Measurements from ENCODE around the gene ADGRE3. TPM values are rescaled to one million over a fixed set of nuclear protein-coding genes. Genes with fewer than 3 reads are reported as not detected.

Gene ADGRE3
- total and polyA plus RNA-seq, 3 donors from 2014 or later: 0.19 to 0.46 (median 0.31) TPM

- intact Hi-C loops (cut with DNase I; ENCODE audit: low total_unique reads): no loop called here
- H3K27me3 ChIP-seq: no peaks in the 10 kb centered on the region
- H3K36me3 ChIP-seq (ENCODE audit: low read depth, missing control alignments): peaks cover 4% of the 10 kb centered on the region
- TF ChIP-seq CTCF (IDR thresholded peaks at IDR 0.05) (no peak), POLR2A (IDR thresholded peaks at IDR 0.05) (no peak)
- DNase-seq: no peak
- H3K9me3 ChIP-seq: no peaks in the 10 kb centered on the region
- no peaks in the 10 kb centered on the region for H3K4me1 ChIP-seq
- WGBS, 2 donors: 94 to 95% methylated on average over 5 of the region's 5 CpGs
- no peak overlapping the region for H3K4me3 ChIP-seq
- H3K27ac ChIP-seq: no peak overlapping the region
Observed at GRCh38 chr19:14695471-14695870, 20.8 kb upstream of the ADGRE3 start.

- Histone ChIP-seq H3K4me1 (no peaks in the 10 kb centered on the region), H3K27me3 (no peaks in the 10 kb centered on the region), H3K27ac (no peak overlapping the region), H3K4me3 (no peak overlapping the region), H3K9me3 (no peaks in the 10 kb centered on the region), H3K36me3 (ENCODE audit: low read depth, missing control alignments) (peaks cover 4% of the 10 kb centered on the region)
- no peak for DNase-seq
- intact Hi-C loops (cut with DNase I; ENCODE audit: low total_unique reads): no loop called here
- TF ChIP-seq POLR2A (IDR thresholded peaks at IDR 0.05): no peak
- TF ChIP-seq CTCF (IDR thresholded peaks at IDR 0.05): no peak
- WGBS, 2 donors: 85 to 93% methylated on average over 13 of the region's 13 CpGs
Observed at GRCh38 chr19:14694641-14695266, 20.1 kb upstream of the ADGRE3 start.

DNA sequence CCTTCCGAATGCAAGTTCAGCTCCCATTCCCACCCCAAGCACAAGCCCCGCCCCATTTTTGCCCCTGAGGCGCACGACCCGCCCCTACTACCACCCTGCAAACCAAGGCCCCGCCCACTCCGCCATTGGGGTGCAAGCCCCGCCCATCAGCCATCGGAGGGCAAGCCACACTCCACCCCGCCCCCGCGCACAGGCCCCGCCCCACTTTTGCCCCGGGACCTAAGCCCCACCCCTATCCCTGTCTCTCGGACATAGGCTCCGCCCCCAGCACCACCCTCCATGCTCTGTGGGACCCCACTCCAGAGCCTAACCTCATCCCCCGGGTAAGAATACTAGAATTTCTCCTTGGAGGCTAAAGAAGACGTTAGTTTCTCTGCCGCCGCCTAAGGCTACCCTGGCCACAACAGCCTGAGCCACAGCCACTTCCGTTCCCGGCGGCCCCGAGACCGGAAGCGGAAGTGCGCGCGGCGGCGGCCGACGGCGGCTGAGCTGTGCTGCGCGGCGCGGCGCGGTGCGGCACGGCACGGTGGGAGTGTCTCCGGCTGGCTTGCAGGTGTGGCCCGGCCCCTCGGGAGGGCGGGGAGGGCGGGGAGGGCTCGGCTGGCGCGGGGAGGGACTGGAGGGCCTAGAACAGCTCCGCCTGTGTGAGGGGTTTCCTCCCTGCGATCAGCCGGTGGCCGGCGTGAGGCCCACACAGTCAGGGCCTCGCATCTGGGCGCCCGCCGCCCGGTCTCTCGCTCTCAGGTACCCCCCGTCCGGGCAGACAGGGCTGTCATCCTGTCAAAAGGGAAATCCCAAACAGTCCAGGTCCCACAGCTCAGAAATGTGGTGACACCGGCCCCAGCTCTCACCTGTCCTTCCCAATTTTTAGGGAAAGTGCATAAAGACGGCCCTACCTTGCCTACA lies 15.2 kb upstream of the ADGRE3 start, which contains the start of gene ZNF333:
Gene ZNF333 (plus strand): TSS at position 451 of the 906 bp plus-strand sequence. CDS start 3,444 bp downstream, outside the sequence.
- Histone ChIP-seq H3K4me3 (peak within 1 kb of the TSS; percentile 82 to 89), H3K36me3 (ENCODE audit: low read depth, missing control alignments) (no peaks in the 10 kb centered on the region), H3K9me3 (no peaks in the 10 kb centered on the region), H3K27ac (peak within 1 kb of the TSS; percentile 98), H3K4me1 (peaks cover 6% of the 10 kb centered on the region), H3K27me3 (no peaks in the 10 kb centered on the region)
- intact Hi-C loops (cut with DNase I; ENCODE audit: low total_unique reads): no loop called here
- DNase-seq: peak; percentile 98
- TF ChIP-seq CTCF (IDR thresholded peaks at IDR 0.05) (no peak), POLR2A (IDR thresholded peaks at IDR 0.05) (no peak)
- WGBS, 2 donors: 0 to 1% methylated on average over 13 to 52 of the region's 66 CpGs

GRCh38 chr19:14686411-14686810 lies 11.8 kb upstream of the ADGRE3 start:
- no peaks in the 10 kb centered on the region for H3K27me3 ChIP-seq
- WGBS, 2 donors: 46 to 58% methylated on average over 3 of the region's 3 CpGs
- no peaks in the 10 kb centered on the region for H3K9me3 ChIP-seq
- DNase-seq: no peak
- peaks cover 6% of the 10 kb centered on the region for H3K4me1 ChIP-seq
- TF ChIP-seq POLR2A (IDR thresholded peaks at IDR 0.05) (no peak), CTCF (IDR thresholded peaks at IDR 0.05) (no peak)
- H3K36me3 ChIP-seq (ENCODE audit: low read depth, missing control alignments): no peaks in the 10 kb centered on the region
- H3K4me3 ChIP-seq: no peak overlapping the region
- H3K27ac ChIP-seq: no peak overlapping the region
- intact Hi-C loops (cut with DNase I; ENCODE audit: low total_unique reads): no loop called here
